Measurements from ENCODE around the gene PCYOX1L. TPM values are rescaled to one million over a fixed set of nuclear protein-coding genes. Genes with fewer than 3 reads are reported as not detected.
A peak's percentile ranks its signal among the peaks of the same experiment; 100 is the strongest.

Gene PCYOX1L
- total and polyA plus RNA-seq, 8 donors: 2.1 to 13.4 (median 4.1) TPM; not detected in 1

DNA sequence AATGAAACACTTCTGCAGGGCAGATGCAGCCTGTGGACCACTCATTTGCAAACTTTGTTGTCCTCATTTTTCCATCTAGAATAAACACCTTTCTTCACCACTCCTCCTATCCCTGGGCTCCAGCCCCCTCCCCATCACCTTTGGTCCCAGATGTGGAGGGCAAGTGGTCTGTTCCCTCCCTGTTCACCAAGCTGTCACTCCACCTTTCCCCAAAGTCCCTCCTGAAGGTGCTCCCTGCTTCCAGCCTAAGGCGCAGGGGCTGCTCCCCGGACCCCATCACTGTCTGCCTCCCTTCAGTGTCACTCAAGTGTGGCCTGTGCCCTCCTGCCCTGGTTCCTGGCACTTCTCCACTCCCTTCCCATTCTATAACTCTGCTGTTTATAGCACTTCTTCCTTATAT is 6.9 kb downstream of the PCYOX1L start:
- Histone ChIP-seq H3K4me1 (peaks cover 0 to 14% (median 9%) of the 10 kb centered on the region in 4 donors), H3K27me3 (no peaks in the 10 kb centered on the region), H3K27ac (no peak overlapping the region), H3K4me3 (no peak overlapping the region), H3K9me3 (no peaks in the 10 kb centered on the region), H3K36me3 (no peaks in the 10 kb centered on the region)
- DNase-seq: no peak
- intact Hi-C loops (cut with DNase I; ENCODE audit: low total_unique reads): no loop called here
- TF ChIP-seq EP300 (IDR thresholded peaks at IDR 0.05) (no peak), POLR2AphosphoS5 (IDR thresholded peaks at IDR 0.05) (no peak), POLR2A (IDR thresholded peaks at IDR 0.05) (no peak)
- TF ChIP-seq, protein P1, sequence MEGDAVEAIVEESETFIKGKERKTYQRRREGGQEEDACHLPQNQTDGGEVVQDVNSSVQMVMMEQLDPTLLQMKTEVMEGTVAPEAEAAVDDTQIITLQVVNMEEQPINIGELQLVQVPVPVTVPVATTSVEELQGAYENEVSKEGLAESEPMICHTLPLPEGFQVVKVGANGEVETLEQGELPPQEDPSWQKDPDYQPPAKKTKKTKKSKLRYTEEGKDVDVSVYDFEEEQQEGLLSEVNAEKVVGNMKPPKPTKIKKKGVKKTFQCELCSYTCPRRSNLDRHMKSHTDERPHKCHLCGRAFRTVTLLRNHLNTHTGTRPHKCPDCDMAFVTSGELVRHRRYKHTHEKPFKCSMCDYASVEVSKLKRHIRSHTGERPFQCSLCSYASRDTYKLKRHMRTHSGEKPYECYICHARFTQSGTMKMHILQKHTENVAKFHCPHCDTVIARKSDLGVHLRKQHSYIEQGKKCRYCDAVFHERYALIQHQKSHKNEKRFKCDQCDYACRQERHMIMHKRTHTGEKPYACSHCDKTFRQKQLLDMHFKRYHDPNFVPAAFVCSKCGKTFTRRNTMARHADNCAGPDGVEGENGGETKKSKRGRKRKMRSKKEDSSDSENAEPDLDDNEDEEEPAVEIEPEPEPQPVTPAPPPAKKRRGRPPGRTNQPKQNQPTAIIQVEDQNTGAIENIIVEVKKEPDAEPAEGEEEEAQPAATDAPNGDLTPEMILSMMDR (IDR thresholded peaks at IDR 0.05): no peak
- 86 to 94% (median 91%) methylated on average over 2 of the region's 2 CpGs for WGBS, 5 donors

GRCh38 chr5:149365418-149365817 is 7.6 kb downstream of the PCYOX1L start:
- TF ChIP-seq EP300 (IDR thresholded peaks at IDR 0.05) (no peak), POLR2AphosphoS5 (IDR thresholded peaks at IDR 0.05) (no peak), POLR2A (IDR thresholded peaks at IDR 0.05) (no peak)
- TF ChIP-seq, protein P1 (IDR thresholded peaks at IDR 0.05): no peak
- no peaks in the 10 kb centered on the region for H3K9me3 ChIP-seq
- intact Hi-C loops (cut with DNase I; ENCODE audit: low total_unique reads): no loop called here

DNA sequence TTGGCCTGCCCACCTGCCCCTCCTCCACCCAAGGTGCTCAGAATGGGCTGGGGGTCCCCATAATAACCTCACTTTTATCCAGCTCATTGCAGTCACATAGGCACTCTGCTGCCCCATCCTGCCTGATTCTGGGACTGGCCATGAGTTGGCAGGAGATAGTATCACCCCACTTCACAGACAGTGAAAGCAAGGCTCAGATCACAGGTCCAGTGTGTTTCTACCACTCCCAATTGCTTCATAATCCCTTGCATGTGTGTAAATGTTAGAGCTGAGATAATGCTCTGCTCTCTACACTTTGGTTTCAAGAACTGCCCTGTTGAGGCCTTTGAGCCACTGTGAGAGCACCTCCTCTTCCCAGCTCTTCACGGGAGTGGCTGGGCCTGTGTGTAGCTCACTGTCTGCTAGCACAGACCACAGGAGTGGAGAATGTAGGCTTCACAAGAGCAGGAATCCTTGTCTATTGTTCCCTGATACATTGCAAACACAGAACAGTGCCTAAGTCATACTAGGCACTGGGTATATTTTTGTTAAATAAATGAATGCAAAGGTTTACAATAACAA is 8.4 kb downstream of the PCYOX1L start:
- Histone ChIP-seq H3K9me3 (no peaks in the 10 kb centered on the region), H3K27me3 (no peaks in the 10 kb centered on the region), H3K27ac (no peak overlapping the region), H3K4me1 (peaks cover 0 to 18% (median 11%) of the 10 kb centered on the region in 4 donors), H3K36me3 (no peaks in the 10 kb centered on the region), H3K4me3 (no peak overlapping the region)
- intact Hi-C loops (cut with DNase I; ENCODE audit: low total_unique reads): no loop called here
- WGBS, 5 donors: 75 to 86% (median 80%) methylated on average over 1 of the region's 1 CpG
- DNase-seq: no peak
- TF ChIP-seq EP300 (IDR thresholded peaks at IDR 0.05) (no peak), POLR2AphosphoS5 (IDR thresholded peaks at IDR 0.05) (no peak), POLR2A (IDR thresholded peaks at IDR 0.05) (no peak)
- TF ChIP-seq, protein P1 (IDR thresholded peaks at IDR 0.05): no peak

More at GRCh38 chr5:149365418-149365817, 7.6 kb downstream of the PCYOX1L start:
- DNase-seq: no peak
- Histone ChIP-seq H3K36me3 (no peaks in the 10 kb centered on the region), H3K4me1 (peaks cover 0 to 14% (median 9%) of the 10 kb centered on the region in 4 donors), H3K4me3 (no peak overlapping the region), H3K27me3 (no peaks in the 10 kb centered on the region), H3K27ac (no peak overlapping the region)
- WGBS, 5 donors: 87 to 95% (median 88%) methylated on average over 5 to 6 of the region's 6 CpGs

DNA sequence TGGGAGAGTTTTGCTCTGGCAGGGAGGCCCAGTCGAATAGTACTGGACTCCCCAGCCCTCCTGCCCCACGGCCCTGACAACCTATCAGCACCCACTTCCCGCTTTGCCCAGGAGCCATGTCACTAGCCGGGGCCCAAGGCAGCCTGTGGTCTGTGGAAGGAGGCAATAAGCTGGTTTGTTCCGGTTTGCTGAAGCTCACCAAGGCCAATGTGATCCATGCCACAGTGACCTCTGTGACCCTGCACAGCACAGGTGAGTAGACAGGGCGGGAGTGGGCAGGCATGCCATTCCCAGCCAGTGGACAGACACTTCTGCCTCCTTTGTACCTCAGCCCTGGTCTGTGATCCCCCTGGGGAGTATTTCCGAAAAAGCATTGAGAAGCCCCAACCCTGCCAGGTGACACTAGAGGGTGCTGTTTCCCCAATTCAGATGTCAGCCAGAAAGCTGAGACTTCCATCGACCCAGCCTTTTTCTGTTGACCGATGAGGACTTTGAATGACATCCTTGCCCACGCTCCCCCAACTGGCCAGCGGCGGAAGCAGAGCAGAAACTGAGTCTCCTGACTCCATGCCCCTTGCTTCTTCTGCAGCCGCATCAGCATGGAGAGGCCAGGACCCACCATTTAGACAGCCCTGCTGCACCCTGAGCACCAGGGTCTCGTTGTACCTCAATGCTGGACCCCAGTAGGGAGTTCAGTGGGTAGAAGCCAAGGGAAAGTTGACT is 9.6 kb downstream of the PCYOX1L start:
- 34 to 43% (median 34%) methylated on average over 14 of the region's 14 CpGs for WGBS, 5 donors
- no peak overlapping the region for H3K4me3 ChIP-seq
- peak; percentile 62 to 87 for DNase-seq
- TF ChIP-seq EP300 (IDR thresholded peaks at IDR 0.05) (no peak), POLR2A (IDR thresholded peaks at IDR 0.05) (no peak), POLR2AphosphoS5 (IDR thresholded peaks at IDR 0.05) (no peak)
- TF ChIP-seq, protein P1 (IDR thresholded peaks at IDR 0.05): peak in 5 of 7 experiments; percentile 55 to 80 (median 63)
- peaks cover 4 to 29% (median 13%) of the 10 kb centered on the region in 4 donors for H3K4me1 ChIP-seq
- peak overlapping the region in 2 of 5 donors; percentile 23 to 57 for H3K27ac ChIP-seq
- H3K36me3 ChIP-seq: no peaks in the 10 kb centered on the region
- intact Hi-C loops (cut with DNase I; ENCODE audit: low total_unique reads): no loop called here
- no peaks in the 10 kb centered on the region for H3K9me3 ChIP-seq
- no peaks in the 10 kb centered on the region for H3K27me3 ChIP-seq

Data from stomach (tissue), 9 donors.